GM12873 (cell line): Measurements from ENCODE around the gene MOK.

Experiments used
- CTCF ChIP-seq: IDR thresholded peaks from 2 replicates; pipeline ENCODE4 v1.5.1; 2012; ENCODE audit warnings: low read depth, mild to moderate bottlenecking, moderate library complexity, low read length, control low read depth; ENCODE audit not compliant: insufficient read depth; ENCODE audit errors: missing control alignments

The MOK gene

GRCh38 chr14:102202944-102203343, 102.0 kb downstream of the MOK start:
- TF ChIP-seq CTCF, result no peak

GRCh38 chr14:102201776-102202175, 103.2 kb downstream of the MOK start:
- no peak for TF ChIP-seq CTCF

- no peak for TF ChIP-seq CTCF
Observed at GRCh38 chr14:102201353-102201738, 103.6 kb downstream of the MOK start.

GRCh38 chr14:102200690-102201352, 104.1 kb downstream of the MOK start:
- no peak for TF ChIP-seq CTCF

GRCh38 chr14:102197317-102197853, 107.6 kb downstream of the MOK start:
- TF ChIP-seq CTCF, result no peak

- TF ChIP-seq CTCF, result no peak
Observed at GRCh38 chr14:102196902-102197230, 108.1 kb downstream of the MOK start.

GRCh38 chr14:102196039-102196901, 108.7 kb downstream of the MOK start:
- TF ChIP-seq CTCF, result no peak
